MCF 10A (cell line): ENCODE measurements around the gene CCL24. TPM values are rescaled to one million over a fixed set of nuclear protein-coding genes. Genes with fewer than 3 reads are reported as not detected.
"Not testable (repeated sequence)": the region's sequence is repeated elsewhere in the genome, so short reads cannot be mapped to it uniquely, and the experiment has no call there.

Experiments used
- BruUV-seq: library from RNA; stranded (reverse); fragments of 400-500 nt; replicated peaks from 2 replicates; lab custom pipeline; 2021; lab: Mats Ljungman, UMichigan
- CTCF ChIA-PET: fragments of 300-600 bp; sonication (Branson Sonifier 250); formaldehyde crosslinking; extraction: SDS; loops from one replicate; lab custom pipeline; 2021; ENCODE audit warnings: antibody characterized with exemption, inconsistent platforms; lab: Yijun Ruan, JAX
- POLR2A ChIA-PET: fragments of 300-600, 350-650 bp; sonication (Branson Sonifier 250); formaldehyde crosslinking; extraction: SDS; loops from one replicate; lab custom pipeline; 2020; ENCODE audit warnings: antibody characterized with exemption, inconsistent platforms; lab: Yijun Ruan, JAX
- DNase-seq: peaks from one replicate; pipeline ENCODE4 v3.0.0-alpha.2; 2018; ENCODE audit not compliant: unreplicated experiment
- H3K27ac Mint-ChIP-seq: one replicate; pipeline ENCODE4 v1.8.0; 2022; ENCODE audit warnings: mild to moderate bottlenecking, low read depth, mixed read lengths; ENCODE audit not compliant: unreplicated experiment
- H3K27me3 Mint-ChIP-seq: one replicate; pipeline ENCODE4 v1.8.0; 2022; ENCODE audit warnings: mixed read lengths; ENCODE audit not compliant: insufficient read depth, unreplicated experiment
- H3K36me3 Mint-ChIP-seq: one replicate; pipeline ENCODE4 v1.8.0; 2022; ENCODE audit warnings: mild to moderate bottlenecking, moderate library complexity, mixed read lengths; ENCODE audit not compliant: insufficient read depth, unreplicated experiment
- H3K4me1 Mint-ChIP-seq: one replicate; pipeline ENCODE4 v1.8.0; 2022; ENCODE audit warnings: mixed read lengths; ENCODE audit not compliant: insufficient read depth, unreplicated experiment
- H3K4me3 Mint-ChIP-seq: one replicate; pipeline ENCODE4 v1.8.0; 2022; ENCODE audit warnings: mild to moderate bottlenecking, moderate library complexity, mixed read lengths; ENCODE audit not compliant: unreplicated experiment
- H3K9me3 Mint-ChIP-seq: one replicate; pipeline ENCODE4 v1.8.0; 2022; ENCODE audit warnings: mixed read lengths; ENCODE audit not compliant: unreplicated experiment
- CTCF ChIP-seq: fragments of 200-600 bp; IDR thresholded peaks from one replicate; pipeline ENCODE4 v1.8.0; 2022; ENCODE audit warnings: antibody characterized with exemption, mild to moderate bottlenecking; ENCODE audit not compliant: unreplicated experiment
- intact Hi-C: fragments of 100-400 bp; cut with micrococcal nuclease; formaldehyde crosslinking; loops from 2 replicates; pipeline ENCODE4 v1.14.1; 2022
- total RNA-seq: library from RNA; stranded (reverse); gene quantifications from 2 replicates; pipeline ENCODE4 v1.2.3, GENCODE V29; 2022

Gene CCL24
- total RNA-seq, 1 experiment from 2014 or later, result not detected

GRCh38 chr7:75836798-75837197 is 23.2 kb upstream of the CCL24 start:
- Mint-ChIP-seq H3K4me1 (peaks cover 9% of the 10 kb centered on the region), H3K9me3 (no peaks in the 10 kb centered on the region), H3K4me3 (no peak overlapping the region), H3K27ac (no peak overlapping the region), H3K27me3 (no peaks in the 10 kb centered on the region), H3K36me3 (no peaks in the 10 kb centered on the region)
- TF ChIP-seq CTCF, result no peak
- POLR2A ChIA-PET, result no interaction called here
- intact Hi-C loops, result no loop called here
- no TSS peak for BruUV-seq
- CTCF ChIA-PET, result no interaction called here
- DNase-seq, result no peak

- H3K36me3 Mint-ChIP-seq, result no peaks in the 10 kb centered on the region
- no peak for DNase-seq
- ChIA-PET POLR2A (no interaction called here), CTCF (no interaction called here)
- intact Hi-C loops, result no loop called here
- H3K4me3 Mint-ChIP-seq, result no peak overlapping the region
- no peaks in the 10 kb centered on the region for H3K27me3 Mint-ChIP-seq
- BruUV-seq, result no TSS peak
- no peaks in the 10 kb centered on the region for H3K9me3 Mint-ChIP-seq
- TF ChIP-seq CTCF, result no peak
- peaks cover 9% of the 10 kb centered on the region for H3K4me1 Mint-ChIP-seq
- H3K27ac Mint-ChIP-seq, result no peak overlapping the region
Observed at GRCh38 chr7:75835688-75836285, 22.2 kb upstream of the CCL24 start.

- POLR2A ChIA-PET, BruUV-seq, CTCF ChIA-PET, H3K27me3 Mint-ChIP-seq, H3K4me3 Mint-ChIP-seq, intact Hi-C loops, H3K27ac Mint-ChIP-seq, H3K9me3 Mint-ChIP-seq, H3K36me3 Mint-ChIP-seq: not testable (repeated sequence)
- peak; percentile 57 for DNase-seq
- H3K4me1 Mint-ChIP-seq, result peaks cover 16% of the 10 kb centered on the region
Observed at GRCh38 chr7:75833662-75834061, 20.1 kb upstream of the CCL24 start.

- Mint-ChIP-seq H3K4me1 (peaks cover 16% of the 10 kb centered on the region), H3K36me3 (peaks cover 6% of the 10 kb centered on the region), H3K27ac (no peak overlapping the region), H3K4me3 (no peak overlapping the region), H3K9me3 (no peaks in the 10 kb centered on the region), H3K27me3 (no peaks in the 10 kb centered on the region)
- CTCF ChIA-PET, result interaction anchor here (0.7 kb wide), 1 partner anchor 33 kb away, joined by 3 read pairs; no protein-coding TSS in a partner anchor
- DNase-seq, result no peak
- TF ChIP-seq CTCF, result no peak
- POLR2A ChIA-PET, result interaction anchor here (1.6 kb wide), 1 partner anchor 11 kb away, joined by 4 read pairs; no protein-coding TSS in a partner anchor
- no TSS peak for BruUV-seq
- intact Hi-C loops, result no loop called here
Observed at GRCh38 chr7:75830978-75831377, 17.4 kb upstream of the CCL24 start.

GRCh38 chr7:75829656-75830055 is 16.1 kb upstream of the CCL24 start:
- H3K4me1 Mint-ChIP-seq, result peaks cover 16% of the 10 kb centered on the region
- POLR2A ChIA-PET, result interaction anchor here (1.6 kb wide), 1 partner anchor 13 kb away, joined by 4 read pairs; no protein-coding TSS in a partner anchor
- intact Hi-C loops, H3K27me3 Mint-ChIP-seq, H3K36me3 Mint-ChIP-seq, BruUV-seq, H3K4me3 Mint-ChIP-seq, H3K9me3 Mint-ChIP-seq, CTCF ChIA-PET, H3K27ac Mint-ChIP-seq: not testable (repeated sequence)
- peak; percentile 96 for DNase-seq
